GM19328 (cell line): ENCODE measurements around the gene VAPA.

ENCODE experiments used
- ATAC-seq: cut with Tn5 transposase; IDR thresholded peaks from one replicate; pipeline ENCODE4 v1.9.1; 2021; ENCODE audit warnings: mild to moderate bottlenecking, moderate library complexity; ENCODE audit not compliant: unreplicated experiment

The VAPA gene

DNA sequence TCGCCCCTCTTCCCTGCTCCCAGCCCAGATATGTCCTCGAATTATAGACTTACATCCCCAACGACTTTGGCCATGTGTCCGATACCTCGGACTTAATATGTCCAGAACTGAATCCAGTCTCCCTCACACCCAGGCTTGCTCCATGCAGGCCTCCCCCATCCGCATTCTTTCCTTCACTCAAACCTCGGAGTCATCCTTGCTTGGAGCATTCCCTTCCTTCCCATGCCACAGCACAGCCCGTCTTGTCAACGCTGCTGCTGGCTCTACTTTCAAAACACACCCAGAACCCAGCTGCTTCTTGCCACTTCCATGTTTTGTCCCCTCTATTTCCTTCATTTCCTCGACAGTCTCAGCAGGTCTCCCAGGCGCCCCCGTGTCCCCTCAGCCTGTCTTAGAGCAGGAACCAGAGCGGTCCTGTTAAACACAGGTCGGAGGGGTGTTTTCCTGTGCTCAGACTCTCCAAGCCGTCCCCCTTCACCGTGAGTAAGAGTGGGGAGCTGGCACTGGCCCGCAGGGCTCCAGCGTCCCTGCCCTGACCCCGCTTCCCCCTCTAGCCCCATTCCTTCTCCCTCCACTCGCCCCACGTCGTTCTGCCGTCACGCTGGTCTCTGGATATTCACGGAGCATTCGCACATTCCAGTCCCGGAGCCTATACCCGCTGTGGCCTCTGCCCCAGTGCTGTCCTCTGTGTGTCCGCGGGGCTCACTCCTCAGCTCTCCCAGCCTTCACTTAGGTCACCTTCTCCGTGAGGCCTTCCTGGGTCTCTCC is 54.4 kb downstream of the VAPA start:
- no peak for ATAC-seq

DNA sequence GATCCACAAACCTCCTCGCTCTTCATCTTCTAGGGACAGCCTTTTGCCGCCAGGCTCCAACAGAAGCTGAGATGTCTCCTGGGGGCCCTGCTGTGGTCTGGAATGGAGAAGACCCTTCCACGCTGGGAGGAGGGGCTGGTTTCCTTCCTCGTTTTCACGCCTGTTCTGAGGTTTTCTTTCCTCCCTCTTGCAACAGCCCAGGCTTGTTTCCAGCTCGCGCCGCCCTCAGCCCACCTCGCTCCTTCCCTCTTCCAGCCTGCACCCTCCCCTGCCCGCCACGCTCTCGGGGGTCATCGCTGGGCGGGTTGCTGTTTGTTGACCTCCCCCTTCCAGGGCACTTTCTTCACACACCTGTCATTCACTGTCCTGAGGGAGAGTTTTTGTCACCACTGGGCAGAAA is 55.4 kb downstream of the VAPA start:
- no peak for ATAC-seq

DNA sequence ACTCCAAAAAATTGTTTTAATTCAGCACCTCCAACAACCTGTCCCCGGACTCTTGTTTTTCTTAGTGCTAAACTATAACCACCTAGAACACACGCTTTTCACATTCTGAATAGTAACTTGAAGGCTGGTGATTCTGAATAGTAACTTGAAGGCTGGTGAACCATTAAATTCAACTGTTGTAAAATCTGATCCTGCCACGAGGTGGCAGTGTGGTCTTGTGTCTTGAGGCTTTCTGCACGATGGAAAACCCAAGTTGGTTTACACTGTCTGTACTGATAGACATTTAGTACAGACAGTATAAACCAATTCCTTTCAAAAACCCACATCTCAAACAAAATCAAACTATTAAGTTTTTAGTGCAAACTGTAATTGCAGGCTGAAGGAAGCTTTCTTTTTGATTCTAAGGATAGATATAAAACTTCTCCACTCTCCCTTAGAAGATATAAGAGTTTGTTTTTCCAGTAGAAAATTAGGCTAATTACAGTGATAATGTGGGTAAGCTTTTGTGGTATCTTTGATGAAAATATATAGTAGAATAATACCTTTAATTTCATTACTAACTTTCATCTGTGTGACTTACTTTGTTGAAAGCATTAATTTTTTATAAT is 57.6 kb downstream of the VAPA start:
- no peak for ATAC-seq

DNA sequence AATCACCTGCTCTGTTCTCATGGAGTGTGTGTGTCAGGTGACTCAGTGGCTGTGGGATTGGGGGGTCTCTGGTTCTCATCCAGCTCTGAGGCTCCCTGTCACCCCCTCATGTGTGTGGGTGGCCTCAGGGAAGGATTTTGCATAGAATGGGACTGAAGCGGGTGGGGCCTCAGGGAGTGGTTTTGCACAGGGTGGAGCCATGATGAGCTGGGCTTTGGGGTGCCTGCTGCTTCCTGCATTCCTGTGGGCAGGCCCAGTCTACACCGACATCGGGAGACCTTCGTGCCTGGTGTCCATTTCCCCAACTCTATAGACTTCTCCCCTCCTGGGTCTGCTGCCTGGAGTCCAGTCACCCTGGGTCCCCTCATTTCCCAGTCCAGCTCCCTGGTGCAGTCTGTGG is 59.7 kb downstream of the VAPA start:
- ATAC-seq: no peak

DNA sequence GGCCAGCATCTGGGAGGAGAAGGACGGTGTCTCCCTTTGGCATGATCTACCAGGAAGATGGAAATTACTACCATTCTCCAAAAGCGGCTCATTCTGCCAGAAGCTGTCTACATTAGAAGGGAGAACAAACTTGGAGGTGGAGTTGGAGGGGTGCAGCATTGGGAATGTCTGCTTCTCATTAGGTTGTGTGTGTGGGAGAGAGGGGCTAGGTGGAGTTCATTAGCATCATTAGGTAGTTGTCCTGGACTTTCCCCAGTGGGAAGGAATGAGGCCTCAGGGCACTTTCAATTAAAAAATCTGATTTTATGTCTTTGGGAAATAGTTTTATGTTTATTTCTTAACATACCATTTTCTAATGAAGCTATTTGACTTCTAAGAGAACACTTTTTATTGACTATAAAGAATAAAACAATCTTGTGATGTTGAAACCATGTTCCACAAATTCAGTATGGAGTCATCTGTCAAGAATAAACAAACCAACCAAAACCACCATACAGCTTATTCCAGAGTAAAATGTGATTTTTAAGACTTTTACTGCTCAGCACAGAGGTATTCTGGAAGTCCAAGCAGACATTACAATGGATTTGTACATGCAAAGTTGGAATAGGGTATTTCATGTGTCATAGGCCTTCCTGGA is 60.6 kb downstream of the VAPA start:
- no peak for ATAC-seq

DNA sequence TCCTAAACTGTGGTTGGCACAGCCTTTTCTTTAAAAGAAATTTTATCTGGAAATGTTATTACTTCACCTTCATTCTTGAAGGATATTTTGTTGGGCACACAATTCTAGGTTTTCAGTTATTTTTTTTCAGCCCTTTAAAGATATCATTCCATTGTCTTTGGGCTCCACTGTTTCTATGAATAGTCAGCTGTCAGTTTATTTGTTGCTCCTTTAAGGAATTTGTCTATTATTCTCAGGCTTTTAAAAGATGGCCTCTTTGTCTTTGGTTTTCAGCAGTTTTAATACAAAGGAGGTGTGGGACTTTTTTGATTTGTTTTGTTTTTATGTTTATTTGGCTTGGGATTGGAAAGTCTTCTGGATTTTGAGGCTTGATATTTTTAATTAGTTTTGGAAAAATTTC is 61.8 kb downstream of the VAPA start:
- ATAC-seq: no peak

DNA sequence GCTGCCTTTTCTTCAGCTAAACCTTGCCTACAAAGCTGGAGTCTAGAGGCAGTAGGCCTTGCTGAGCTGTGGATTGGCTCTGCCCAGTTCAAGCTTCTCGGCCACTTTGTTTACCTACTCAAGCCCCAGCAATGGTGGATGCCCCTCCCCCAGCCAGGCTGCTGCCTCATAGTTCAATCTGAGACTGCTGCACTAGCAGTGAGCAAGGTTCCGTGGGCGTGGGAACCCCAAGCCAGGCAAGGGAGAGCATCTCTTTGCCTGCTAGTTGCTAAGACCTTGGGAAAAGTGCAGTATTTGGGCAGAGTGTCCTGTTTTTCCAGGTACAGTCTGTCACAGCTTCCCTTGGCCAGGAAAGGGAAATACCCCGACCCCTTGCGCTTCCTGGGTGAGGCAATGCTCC is 68.9 kb downstream of the VAPA start:
- no peak for ATAC-seq

DNA sequence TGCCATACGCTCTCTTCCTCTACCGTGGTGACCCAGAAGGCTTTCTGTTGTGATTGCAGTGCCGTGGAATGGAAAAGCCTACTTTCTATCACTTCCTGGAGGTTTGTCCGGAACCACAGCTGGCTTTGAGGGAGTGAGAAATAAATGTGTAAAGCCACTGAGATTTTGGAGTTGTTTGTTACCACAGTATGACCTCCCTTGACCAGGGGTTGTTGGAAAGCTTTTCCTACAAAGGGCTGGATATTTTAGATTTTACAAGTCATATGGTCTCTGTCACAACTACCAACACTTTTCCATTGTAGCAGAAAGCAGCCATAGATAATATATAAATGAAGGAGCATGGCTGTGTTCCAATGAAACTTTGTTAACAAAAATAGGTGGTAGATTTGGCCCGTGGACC is 70.3 kb downstream of the VAPA start:
- no peak for ATAC-seq

DNA sequence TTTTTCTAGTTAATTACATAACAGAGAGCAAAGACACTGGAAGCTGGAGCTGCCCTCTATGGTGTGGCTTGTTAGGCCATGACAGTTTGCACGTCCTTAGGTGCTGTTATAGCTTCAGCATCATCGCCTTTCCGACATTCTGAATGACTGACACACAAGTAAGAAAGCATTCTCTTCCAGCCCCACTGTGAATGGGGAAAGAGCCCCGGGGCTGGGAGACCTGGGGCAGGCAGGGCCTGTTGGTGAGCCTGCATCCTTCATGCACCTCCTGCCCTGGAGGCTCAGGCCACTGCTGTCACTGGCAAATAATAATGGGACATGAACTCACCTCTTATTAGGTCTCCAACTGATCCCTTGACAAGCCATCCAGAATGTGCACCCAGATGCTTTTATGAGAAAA is 71.8 kb downstream of the VAPA start:
- no peak for ATAC-seq

DNA sequence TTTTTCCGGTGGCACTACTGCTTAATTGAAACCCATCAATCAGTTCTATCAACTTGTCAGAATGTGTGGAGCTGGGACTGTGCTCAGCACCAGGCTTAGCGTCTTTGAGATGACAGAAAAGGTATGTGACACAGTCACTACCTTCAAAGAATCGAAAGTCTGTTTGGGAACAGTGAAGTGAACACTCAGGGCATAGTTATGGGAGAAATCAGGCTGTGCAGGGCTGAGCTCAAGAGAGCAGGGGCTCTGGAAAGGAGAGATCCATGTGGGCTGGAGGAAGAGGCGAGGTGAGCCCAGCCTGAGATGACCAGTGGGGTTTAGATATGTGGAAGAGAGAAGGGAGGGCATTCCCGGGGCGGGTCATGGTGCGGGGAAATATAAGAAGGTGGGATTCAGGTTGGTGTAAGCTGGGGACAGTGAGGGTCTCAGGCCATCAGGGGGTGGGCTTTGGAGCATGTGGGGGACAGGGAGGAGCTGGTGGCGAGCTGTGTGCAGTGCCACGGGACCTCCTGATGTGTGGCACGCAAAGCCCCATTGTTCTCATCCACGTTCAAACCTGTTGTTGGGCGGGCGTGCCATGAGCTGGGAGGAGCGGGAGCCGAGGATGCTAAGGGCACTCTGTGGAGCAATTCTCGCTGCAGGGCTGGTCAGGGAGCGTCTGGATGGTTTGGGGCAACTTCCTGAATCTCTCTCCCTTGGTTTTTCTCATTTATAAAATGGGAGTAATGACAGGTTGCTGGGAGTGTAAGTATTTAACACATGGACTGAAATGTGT is 72.5 kb downstream of the VAPA start:
- no peak for ATAC-seq

DNA sequence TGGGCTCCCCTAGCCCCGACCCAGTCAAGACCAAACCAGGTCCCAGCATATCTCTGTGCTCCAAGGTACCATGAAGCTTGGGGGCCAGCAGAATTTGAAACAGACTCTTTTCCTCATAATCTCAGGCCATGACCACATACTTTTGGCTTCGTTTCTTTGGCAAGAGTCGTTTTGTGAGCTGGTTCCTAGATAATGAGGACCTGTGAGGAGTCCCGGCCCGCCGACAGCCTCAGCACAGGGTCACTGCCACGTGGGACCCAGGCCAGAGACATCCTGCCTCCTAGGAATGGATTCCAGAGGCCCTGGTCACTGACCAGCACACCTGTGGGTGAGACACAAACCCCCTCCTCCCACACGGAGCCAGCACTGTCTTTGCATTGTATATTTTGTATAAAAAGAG is 73.5 kb downstream of the VAPA start:
- no peak for ATAC-seq

DNA sequence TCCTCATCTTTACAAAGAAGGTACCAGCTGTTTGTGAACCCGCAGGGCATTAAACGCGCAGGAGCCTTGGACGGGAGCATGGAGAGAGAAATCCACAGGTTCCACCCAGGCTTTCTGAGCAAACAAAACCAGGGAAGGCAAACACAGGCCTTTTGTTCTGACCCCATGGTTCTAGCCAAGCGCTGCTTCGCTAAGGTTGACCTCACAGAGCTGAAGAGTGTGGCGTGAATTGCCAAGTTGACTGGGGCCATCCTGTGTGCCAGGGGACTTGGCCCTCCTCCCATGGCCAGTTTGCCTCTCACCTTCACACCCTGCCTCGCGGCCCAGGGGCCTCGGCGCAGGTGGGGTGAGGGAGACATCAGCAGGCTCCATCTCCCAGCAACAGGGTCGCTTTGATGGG is 74.1 kb downstream of the VAPA start:
- no peak for ATAC-seq

DNA sequence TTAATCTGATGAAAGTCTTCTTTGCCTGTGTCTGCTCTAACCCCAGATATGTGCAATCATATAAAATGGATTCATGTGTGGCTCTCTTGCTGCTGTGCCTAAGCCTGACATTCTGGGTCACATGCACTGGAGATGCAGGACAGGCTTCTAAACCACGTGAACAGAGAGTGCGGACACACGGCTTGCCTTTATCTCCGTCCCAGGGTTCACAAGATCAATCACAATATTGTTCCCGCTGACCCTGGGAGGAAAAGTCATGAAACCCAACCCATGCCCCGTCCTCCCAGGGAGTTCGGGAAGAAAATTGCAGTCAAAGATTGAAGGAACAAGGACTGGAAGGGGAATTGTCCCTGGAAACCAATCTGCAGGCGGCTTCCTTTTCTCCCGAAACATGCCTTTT is 74.8 kb downstream of the VAPA start:
- no peak for ATAC-seq

DNA sequence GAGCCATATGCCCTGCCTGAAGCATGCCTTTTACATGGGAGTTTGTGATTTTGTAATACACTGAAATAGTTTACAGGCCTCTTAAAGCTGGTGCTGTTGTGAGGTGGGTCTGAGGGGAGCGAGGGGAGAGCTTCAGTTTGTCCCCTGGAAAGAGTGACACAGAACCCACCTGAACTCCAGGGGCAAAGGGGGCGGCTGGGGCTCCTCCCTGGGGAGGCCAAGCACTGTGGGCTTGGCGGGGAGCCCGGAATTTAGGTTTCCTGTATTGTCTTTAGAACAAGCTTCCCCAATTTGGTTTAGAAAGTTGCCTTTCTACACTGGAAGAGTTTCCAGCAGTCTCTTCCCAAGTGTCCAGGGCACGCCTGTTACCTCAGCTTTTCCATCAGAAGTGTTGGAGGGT is 75.7 kb downstream of the VAPA start:
- ATAC-seq: no peak

DNA sequence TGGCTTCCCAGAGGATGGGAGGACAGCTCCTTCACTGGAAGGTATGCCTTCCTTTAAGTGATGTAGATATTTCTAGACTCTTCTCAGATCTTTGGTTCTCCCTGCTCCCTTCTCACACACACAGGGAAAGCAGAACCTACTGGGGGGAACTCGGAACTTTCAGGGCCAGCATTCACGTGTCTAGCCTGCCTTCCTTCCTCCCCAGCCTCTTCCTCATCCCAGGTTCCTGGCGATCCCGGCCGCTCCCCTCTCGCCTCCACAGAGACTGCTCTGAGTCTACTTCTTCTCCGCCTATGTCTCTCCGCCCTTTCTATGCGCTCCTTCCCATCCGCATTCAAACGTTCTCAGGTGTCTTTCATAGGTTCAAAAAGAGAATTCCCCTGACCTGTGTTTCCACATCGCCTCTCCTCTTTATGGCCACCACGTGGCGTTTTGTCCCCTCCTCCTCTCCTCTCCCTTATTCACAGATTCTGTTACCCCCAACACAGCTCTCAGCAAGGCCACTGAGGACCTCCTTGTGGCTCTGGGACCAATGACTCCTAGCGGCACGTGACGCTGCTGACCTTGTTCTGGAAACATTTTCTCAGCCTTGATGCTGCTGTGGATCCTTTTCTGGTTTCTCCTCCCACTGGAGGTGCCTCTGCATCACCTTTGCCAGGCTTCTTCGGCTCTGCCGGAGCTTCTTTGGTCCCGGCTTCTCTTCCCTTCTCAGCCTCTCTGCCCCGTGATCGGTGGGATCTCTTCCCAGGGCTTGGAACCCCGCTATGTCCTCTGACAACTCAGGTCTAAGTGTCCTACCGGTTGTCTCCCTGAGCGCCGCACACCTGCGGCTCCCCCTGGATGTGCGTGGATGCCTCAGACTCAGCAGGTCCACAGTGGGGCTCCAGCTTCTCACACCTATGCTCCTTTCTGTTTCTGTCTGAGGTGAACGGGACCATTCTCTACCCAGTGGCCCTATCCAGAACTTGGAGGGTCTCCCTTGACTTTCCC is 77.5 kb downstream of the VAPA start:
- no peak for ATAC-seq

DNA sequence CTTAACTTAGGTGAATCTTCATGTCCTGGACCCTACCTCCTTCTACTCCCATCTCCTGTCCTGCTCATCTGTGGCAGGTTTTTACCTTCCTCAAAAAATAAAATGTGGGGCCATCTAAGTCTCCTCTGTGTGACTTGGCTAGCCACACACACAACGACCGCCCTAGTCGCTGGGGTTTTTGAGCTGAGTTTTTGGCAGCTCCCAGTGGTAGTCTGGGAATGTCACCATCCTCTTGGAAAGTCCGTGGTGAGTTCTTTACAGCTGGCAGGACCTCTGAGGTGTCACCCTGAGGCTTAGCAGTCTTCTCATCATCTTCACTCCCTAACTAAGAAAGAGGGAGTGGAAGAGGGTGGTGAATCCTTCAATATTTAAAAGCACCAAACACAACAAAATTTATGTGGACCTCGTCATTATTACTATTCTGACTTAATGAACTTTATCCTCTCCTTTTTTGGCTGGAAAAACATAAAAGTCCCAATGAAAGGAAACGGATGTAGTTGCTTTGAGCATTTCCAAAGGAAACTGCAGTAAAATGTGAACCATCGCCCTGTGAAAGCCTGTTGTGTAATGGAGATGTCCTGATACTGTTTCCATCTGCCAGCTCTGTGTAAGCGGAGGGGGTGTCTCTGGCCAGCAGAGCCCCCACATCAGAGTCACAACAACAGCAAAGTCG is 78.6 kb downstream of the VAPA start:
- ATAC-seq: no peak

DNA sequence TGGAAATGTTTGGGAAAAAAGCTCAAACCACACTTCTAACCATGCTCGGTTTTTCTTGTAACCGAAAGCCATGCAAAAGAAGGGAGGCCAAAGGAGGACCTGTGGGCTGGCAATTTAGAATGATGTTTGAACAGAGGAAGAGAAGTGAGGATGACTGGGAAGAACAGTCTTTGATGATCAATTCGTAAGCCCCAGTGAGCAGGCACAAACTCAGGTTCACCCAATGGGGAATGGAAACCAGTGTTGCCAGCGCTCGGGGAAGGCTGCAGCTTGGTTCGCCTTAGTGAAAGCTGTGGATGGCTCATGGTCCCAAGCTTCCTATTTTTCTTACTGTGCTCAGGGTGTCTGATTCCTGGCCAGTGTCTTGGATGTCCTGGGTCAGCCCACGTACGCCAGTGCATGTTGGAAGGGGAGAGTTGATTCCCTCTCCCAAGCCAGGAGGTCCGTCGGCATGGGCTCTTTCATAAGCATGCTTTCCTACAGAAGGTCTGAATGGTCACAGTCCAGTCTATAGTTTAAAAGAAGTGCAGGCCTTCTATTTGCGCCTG is 79.2 kb downstream of the VAPA start:
- ATAC-seq: no peak

DNA sequence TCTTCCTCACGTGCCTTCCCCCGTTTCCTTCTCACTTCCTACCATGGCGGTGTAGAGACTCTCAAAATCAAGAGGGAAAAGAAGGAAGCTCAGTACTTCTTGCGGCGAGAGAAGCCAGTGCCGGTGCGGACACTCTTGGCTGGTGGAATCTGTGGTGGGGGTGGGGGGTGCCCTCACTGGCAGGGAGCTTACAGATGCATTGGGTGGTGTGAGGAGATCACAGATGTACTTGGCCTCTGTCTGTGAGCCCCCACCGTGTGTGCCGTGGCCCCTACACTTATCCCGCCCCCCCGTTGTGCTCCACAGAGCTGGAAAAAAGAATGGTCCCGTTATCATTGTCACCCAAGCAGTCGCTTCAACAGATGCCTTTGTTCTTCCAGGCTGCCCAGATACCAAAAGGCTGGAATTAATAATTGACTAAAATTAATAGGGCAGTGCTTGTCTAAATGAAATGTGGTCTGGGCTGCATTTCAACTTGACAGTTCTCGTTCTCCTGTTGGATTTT is 79.8 kb downstream of the VAPA start:
- no peak for ATAC-seq

DNA sequence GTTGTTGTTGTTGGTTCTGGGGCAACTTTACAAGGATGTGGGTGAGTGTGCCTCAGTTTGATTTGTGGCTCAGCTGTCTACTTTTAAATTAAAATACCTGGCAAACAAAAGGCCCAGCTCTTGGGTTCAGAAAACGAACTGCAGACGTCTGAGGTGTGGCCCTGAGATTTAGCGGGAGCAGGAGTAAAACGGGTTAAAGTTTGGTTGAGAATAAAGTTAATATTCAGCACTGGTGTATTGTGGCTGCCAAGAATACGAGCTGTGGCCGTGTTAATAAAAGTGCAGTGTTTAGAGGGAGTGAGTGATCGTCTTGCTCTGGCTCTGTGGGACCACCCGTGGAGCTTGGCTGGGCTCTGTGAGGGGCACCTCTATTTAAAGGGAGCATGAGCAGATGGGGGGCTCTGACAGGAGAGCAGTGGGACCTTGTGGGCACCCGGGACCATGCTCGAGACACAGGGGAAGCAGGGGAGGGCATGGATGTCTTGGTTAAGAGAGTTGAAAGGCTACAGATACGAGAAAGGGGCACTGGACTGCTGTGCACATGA is 80.3 kb downstream of the VAPA start:
- no peak for ATAC-seq
